ENCODE results near the gene ZDHHC24. TPM values are rescaled to one million over a fixed set of nuclear protein-coding genes. Genes with fewer than 3 reads are reported as not detected.

Gene ZDHHC24
- total and polyA plus RNA-seq, 10 of the 15 experiments (the other 5 are each of a cell fraction or from before 2014, with no cell fraction given), result 0.86 to 17.5 (median 6.8) TPM

GRCh38 chr11:66473608-66474515 lies 72.0 kb downstream of the ZDHHC24 start (continued):
- TF ChIP-seq, protein P1, sequence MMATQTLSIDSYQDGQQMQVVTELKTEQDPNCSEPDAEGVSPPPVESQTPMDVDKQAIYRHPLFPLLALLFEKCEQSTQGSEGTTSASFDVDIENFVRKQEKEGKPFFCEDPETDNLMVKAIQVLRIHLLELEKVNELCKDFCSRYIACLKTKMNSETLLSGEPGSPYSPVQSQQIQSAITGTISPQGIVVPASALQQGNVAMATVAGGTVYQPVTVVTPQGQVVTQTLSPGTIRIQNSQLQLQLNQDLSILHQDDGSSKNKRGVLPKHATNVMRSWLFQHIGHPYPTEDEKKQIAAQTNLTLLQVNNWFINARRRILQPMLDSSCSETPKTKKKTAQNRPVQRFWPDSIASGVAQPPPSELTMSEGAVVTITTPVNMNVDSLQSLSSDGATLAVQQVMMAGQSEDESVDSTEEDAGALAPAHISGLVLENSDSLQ (IDR thresholded peaks at IDR 0.05), result peak; percentile 45; the same call in 1 of the 2 replicates
- no peak for TF ChIP-seq STAT3 (IDR thresholded peaks at IDR 0.05; ENCODE audit: low read depth, low read length)
- no peak for TF ChIP-seq EGR1 (IDR thresholded peaks at IDR 0.05; ENCODE audit: borderline replicate concordance in 1 of 2, low read depth in 2 of 2, low read length in 2 of 2)
- TF ChIP-seq BHLHE40 (IDR thresholded peaks at IDR 0.05; ENCODE audit: borderline replicate concordance in 1 of 2, low read depth in 2 of 2, low read length in 1 of 2), result 0 out of 4 replicates have a peak, but pooled peaks of 1 of the 2 experiments have one; percentile 10
- TF ChIP-seq MYC (IDR thresholded peaks at IDR 0.05; ENCODE audit: insufficient read depth, insufficient read length, insufficient replicate concordance, low read length, severe bottlenecking), result no peak
- no peak for TF ChIP-seq STAT1 (conservative IDR thresholded peaks at IDR 0.05)
- no peak for TF ChIP-seq IRF3 (IDR thresholded peaks at IDR 0.05)
- no peak for TF ChIP-seq CREM (IDR thresholded peaks at IDR 0.05; ENCODE audit: low read depth)

DNA sequence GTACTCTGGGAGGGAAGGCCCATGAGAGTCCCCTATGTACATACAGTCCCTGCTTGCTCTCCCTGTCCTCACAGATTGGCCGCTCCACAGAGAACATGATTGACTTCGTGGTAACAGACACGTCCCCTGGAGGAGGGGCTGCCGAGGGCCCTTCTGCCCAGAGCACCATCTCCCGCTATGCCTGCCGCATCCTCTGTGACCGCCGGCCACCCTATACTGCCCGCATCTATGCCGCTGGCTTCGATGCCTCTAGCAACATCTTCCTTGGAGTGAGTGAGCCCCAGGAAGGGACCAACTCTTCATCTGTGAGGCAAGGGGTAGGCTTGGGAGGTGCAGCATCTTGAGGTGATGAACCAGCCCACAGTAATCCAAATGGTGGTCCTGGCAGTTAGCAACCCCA lies 72.7 kb downstream of the ZDHHC24 start:
- in situ Hi-C loops (cut with MboI), result no loop called here
- H3K4me2 ChIP-seq (ENCODE audit: control insufficient read depth, insufficient read depth), result no peak overlapping the region
- no peak overlapping the region for H2AFZ ChIP-seq (ENCODE audit: control insufficient read depth, low read depth, low read length)
- no peak overlapping the region for H3K27ac ChIP-seq (ENCODE audit: control insufficient read depth, insufficient read depth)
- no peaks in the 10 kb centered on the region for H3K79me2 ChIP-seq (ENCODE audit: control insufficient read depth, insufficient read depth, low read length)
- no peaks in the 10 kb centered on the region for H3K27me3 ChIP-seq (replicated peaks in 1 of 2; ENCODE audit: control insufficient read depth in 2 of 2, insufficient read depth in 2 of 2, low read length in 1 of 2)
- no peak for DNase-seq (ENCODE audit: low read depth, low spot score)
- WGBS (ENCODE audit: insufficient coverage, insufficient replicate concordance, low lambda C conversion rate, missing lambda C conversion rate), result 92% methylated on average over 11 of the region's 11 CpGs
- H3K4me3 ChIP-seq, result no peak overlapping the region
- H3K9ac ChIP-seq (ENCODE audit: control insufficient read depth, insufficient read depth, low read length), result no peak overlapping the region
- TF ChIP-seq NFYA (IDR thresholded peaks at IDR 0.05; ENCODE audit: borderline replicate concordance, low read depth, low read length) (no peak), MYB (IDR thresholded peaks at IDR 0.05; ENCODE audit: borderline replicate concordance, low read depth, low read length) (no peak), FOS (IDR thresholded peaks at IDR 0.05; ENCODE audit: borderline replicate concordance, extremely low read depth, insufficient read length) (no peak), EP300 (IDR thresholded peaks at IDR 0.05; ENCODE audit: borderline replicate concordance in 1 of 2, control insufficient read depth in 1 of 2, low read depth in 2 of 2, low read length in 2 of 2) (no peak), ZNF687 (IDR thresholded peaks at IDR 0.05) (no peak), GABPA (IDR thresholded peaks at IDR 0.05; ENCODE audit: low read depth) (no peak)
- no peak for ATAC-seq
- H4K20me1 ChIP-seq (ENCODE audit: control insufficient read depth, insufficient read depth), result no peaks in the 10 kb centered on the region
- no peak for FAIRE-seq
- no peaks in the 10 kb centered on the region for H3K4me1 ChIP-seq (ENCODE audit: control insufficient read depth, insufficient read depth, low read length)
- ChIA-PET RAD21 (ENCODE audit: unreplicated experiment) (no interaction called here), POLR2A (interaction anchor here (1.1 kb wide), 1 partner anchor 202 kb away, joined by 3 read pairs; no protein-coding TSS in a partner anchor), SMC1A (ENCODE audit: uncharacterized antibody, unreplicated experiment) (interaction anchor here (0.9 kb wide), 1 partner anchor 34 kb away, joined by 3 read pairs; the partner anchor contains the start of gene MRPL11), CTCF (no interaction called here)
- no peaks in the 10 kb centered on the region for H3K9me3 ChIP-seq (replicated peaks; ENCODE audit: control insufficient read depth, insufficient read depth, low read length)
- intact Hi-C loops (cut with micrococcal nuclease; ENCODE audit: unreplicated experiment), result no loop called here
- no peaks in the 10 kb centered on the region for H3K36me3 ChIP-seq (ENCODE audit: control insufficient read depth in 2 of 2, insufficient read depth in 2 of 2, low read length in 1 of 2)
- BruUV-seq (replicated peaks), result no TSS peak

Data from GM12878 (cell line).